Mammary epithelial cell (primary cell): Measurements from ENCODE around the gene NID2.

Source experiments
- EZH2 ChIP-seq: IDR thresholded peaks from 2 replicates; pipeline ENCODE4 v1.6.1; 2012; ENCODE audit warnings: low read length, inconsistent platforms, borderline replicate concordance
- TF ChIP-seq, protein P1 (sequence below), 2 donors: IDR thresholded peaks in 1 of 2; conservative IDR thresholded peaks in 1 of 2; 2 replicates each; pipeline ENCODE4 v1.5.1; 2011 to 2012; ENCODE audit warnings: inconsistent platforms in 2 of 2, low read length in 2 of 2, mild to moderate bottlenecking in 2 of 2, control low read depth in 1 of 2, low read depth in 1 of 2; ENCODE audit not compliant: insufficient read depth in 1 of 2; ENCODE audit errors: extremely low read depth in 1 of 2

DNA sequence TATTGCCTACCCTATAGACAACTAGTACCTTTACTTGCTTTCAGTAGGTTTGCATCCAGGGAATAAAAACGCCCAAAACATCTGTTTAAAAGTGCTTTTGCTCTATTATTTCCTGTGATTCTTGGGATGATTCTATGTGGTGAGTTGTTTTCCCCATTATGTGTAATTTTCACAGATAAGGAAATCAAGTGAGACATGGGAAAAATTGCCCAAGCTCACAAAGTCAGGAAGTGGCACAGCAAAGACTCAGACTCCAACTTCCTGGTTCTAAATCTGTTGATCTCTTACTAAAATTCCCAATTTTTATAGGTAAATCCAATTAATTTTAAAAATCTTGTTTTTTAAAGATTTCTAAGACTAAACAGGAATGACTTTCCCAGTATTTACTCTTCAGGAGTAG is 39.0 kb downstream of the NID2 start:
- TF ChIP-seq, protein P1, sequence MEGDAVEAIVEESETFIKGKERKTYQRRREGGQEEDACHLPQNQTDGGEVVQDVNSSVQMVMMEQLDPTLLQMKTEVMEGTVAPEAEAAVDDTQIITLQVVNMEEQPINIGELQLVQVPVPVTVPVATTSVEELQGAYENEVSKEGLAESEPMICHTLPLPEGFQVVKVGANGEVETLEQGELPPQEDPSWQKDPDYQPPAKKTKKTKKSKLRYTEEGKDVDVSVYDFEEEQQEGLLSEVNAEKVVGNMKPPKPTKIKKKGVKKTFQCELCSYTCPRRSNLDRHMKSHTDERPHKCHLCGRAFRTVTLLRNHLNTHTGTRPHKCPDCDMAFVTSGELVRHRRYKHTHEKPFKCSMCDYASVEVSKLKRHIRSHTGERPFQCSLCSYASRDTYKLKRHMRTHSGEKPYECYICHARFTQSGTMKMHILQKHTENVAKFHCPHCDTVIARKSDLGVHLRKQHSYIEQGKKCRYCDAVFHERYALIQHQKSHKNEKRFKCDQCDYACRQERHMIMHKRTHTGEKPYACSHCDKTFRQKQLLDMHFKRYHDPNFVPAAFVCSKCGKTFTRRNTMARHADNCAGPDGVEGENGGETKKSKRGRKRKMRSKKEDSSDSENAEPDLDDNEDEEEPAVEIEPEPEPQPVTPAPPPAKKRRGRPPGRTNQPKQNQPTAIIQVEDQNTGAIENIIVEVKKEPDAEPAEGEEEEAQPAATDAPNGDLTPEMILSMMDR (conservative IDR thresholded peaks at IDR 0.05 in 1 of 2, IDR thresholded peaks at IDR 0.05 in 1 of 2; ENCODE audit: extremely low read depth in 1 of 2, insufficient read depth in 1 of 2, low read depth in 1 of 2, low read length in 2 of 2) = no peak
- no peak for TF ChIP-seq EZH2
